GM12878 (cell line): ENCODE data around the gene TMEM266. TPM values are rescaled to one million over a fixed set of nuclear protein-coding genes. Genes with fewer than 3 reads are reported as not detected.

Source experiments
- ATAC-seq: fragments of 200-7000 bp; cut with Tn5 transposase; 3 replicates; pipeline ENCODE4 v1.9.1; 2020; ENCODE audit warnings: mild to moderate bottlenecking, moderate library complexity
- BruUV-seq: library from RNA; stranded (reverse); fragments of 400-500 nt; replicated peaks from 2 replicates; lab custom pipeline; 2021; lab: Mats Ljungman, UMichigan
- CTCF ChIA-PET: fragments of 300-600 bp; sonication (Branson Sonifier 250); formaldehyde crosslinking; extraction: SDS; loops from one replicate; lab custom pipeline; 2021; ENCODE audit warnings: inconsistent platforms; lab: Yijun Ruan, JAX
- POLR2A ChIA-PET: fragments of 350-600 bp; formaldehyde crosslinking; extraction: SDS; loops from one replicate; lab custom pipeline; 2021; ENCODE audit warnings: inconsistent platforms; lab: Charles Lee
- RAD21 ChIA-PET: fragments of 300-600 bp; sonication (Branson Sonifier 250); formaldehyde crosslinking; loops from one replicate; lab custom pipeline; 2023; ENCODE audit warnings: antibody characterized with exemption; ENCODE audit not compliant: unreplicated experiment; lab: Charles Lee
- SMC1A ChIA-PET: fragments of 300-600 bp; sonication (Branson Sonifier 250); formaldehyde crosslinking; loops from one replicate; lab custom pipeline; 2023; ENCODE audit not compliant: unreplicated experiment, uncharacterized antibody; lab: Charles Lee
- DNase-seq: peaks from one replicate; pipeline ENCODE4 v3.0.0-alpha.2; 2011; ENCODE audit warnings: low read depth, low spot score
- FAIRE-seq: peaks from 3 replicates; lab custom pipeline; 2011; peaks lifted over from hg19 to GRCh38; lab: Jason Lieb, UNC
- H2AFZ ChIP-seq: 2 replicates; pipeline ENCODE4 v1.6.0; 2011; ENCODE audit warnings: low read depth, low read length, control low read depth; ENCODE audit not compliant: control insufficient read depth
- H3K27ac ChIP-seq: 2 replicates; pipeline ENCODE4 v1.5.1; 2011; ENCODE audit warnings: control low read depth; ENCODE audit not compliant: control insufficient read depth, insufficient read depth
- H3K27me3 ChIP-seq, 2 experiments: replicated peaks in 1 of 2; 2 replicates each; pipeline versions ENCODE4 v1.6.0 to v1.6.1; 2011; ENCODE audit warnings: low read length in 1 of 2; ENCODE audit not compliant: control insufficient read depth in 2 of 2, insufficient read depth in 2 of 2
- H3K36me3 ChIP-seq, 2 experiments: 2 replicates each; pipeline ENCODE4 v1.5.1; 2011; ENCODE audit warnings: low read length in 1 of 2; ENCODE audit not compliant: control insufficient read depth in 2 of 2, insufficient read depth in 2 of 2
- H3K4me1 ChIP-seq: 2 replicates; pipeline ENCODE4 v1.6.1; 2011; ENCODE audit warnings: mild to moderate bottlenecking, low read length, moderate library complexity, mixed read lengths; ENCODE audit not compliant: control insufficient read depth, insufficient read depth
- H3K4me2 ChIP-seq: 2 replicates; pipeline ENCODE4 v1.6.0; 2011; ENCODE audit warnings: control low read depth; ENCODE audit not compliant: control insufficient read depth, insufficient read depth
- H3K4me3 ChIP-seq: fragments of 200-600 bp; sonication (generic); 2 replicates; pipeline ENCODE4 v1.5.1; 2016
- H3K79me2 ChIP-seq: 2 replicates; pipeline ENCODE4 v1.6.0; 2011; ENCODE audit warnings: low read length; ENCODE audit not compliant: control insufficient read depth, insufficient read depth
- H3K9ac ChIP-seq: 2 replicates; pipeline ENCODE4 v1.8.0; 2011; ENCODE audit warnings: low read length, control low read depth, mixed read lengths; ENCODE audit not compliant: control insufficient read depth, insufficient read depth
- H3K9me3 ChIP-seq: replicated peaks from 3 replicates; pipeline ENCODE4 v1.5.1; 2011; ENCODE audit warnings: mild to moderate bottlenecking, low read length; ENCODE audit not compliant: control insufficient read depth, insufficient read depth
- H4K20me1 ChIP-seq: 2 replicates; pipeline ENCODE4 v1.6.0; 2011; ENCODE audit not compliant: control insufficient read depth, insufficient read depth
- GABPA ChIP-seq: IDR thresholded peaks from 2 replicates; pipeline ENCODE4 v1.6.1; 2014; ENCODE audit warnings: antibody characterized with exemption, low read depth, mild to moderate bottlenecking, inconsistent platforms
- KAT2A ChIP-seq: conservative IDR thresholded peaks from 2 replicates; pipeline ENCODE4 v1.6.1; 2011; ENCODE audit warnings: low read depth, low read length; ENCODE audit not compliant: control insufficient read depth
- ZZZ3 ChIP-seq: IDR thresholded peaks from 2 replicates; pipeline ENCODE4 v1.6.1; 2011; ENCODE audit warnings: low read depth; ENCODE audit not compliant: control insufficient read depth, insufficient read length
- WGBS: methylation state at CpG from one replicate; pipeline ENCODE4 v1.1.6; 2016; ENCODE audit warnings: low lambda C conversion rate; ENCODE audit not compliant: insufficient replicate concordance, insufficient coverage; ENCODE audit errors: missing lambda C conversion rate; 5-methylcytosine and 5-hydroxymethylcytosine counted together
- in situ Hi-C: fragments of 300-500 bp; cut with MboI; formaldehyde crosslinking; loops from 9 replicates; pipeline ENCODE4 v1.14.3; 2018; ENCODE audit warnings: mixed read lengths
- intact Hi-C: fragments of 100-400 bp; cut with micrococcal nuclease; formaldehyde crosslinking; loops from one replicate; pipeline ENCODE4 v1.14.2; 2022; ENCODE audit not compliant: unreplicated experiment
- polyA plus RNA-seq, 11 experiments: library from polyadenylated mRNA; depleted of rRNA in 4 of 11; unstranded in 6 of 11; stranded (reverse) in 5 of 11; fragments of >200 nt; fragmentation: Nextera tagmentation in 4 of 11; fragmentation: Illumina TruSeq in 1 of 11; extraction: Ambion mirVana in 4 of 11; extraction: Trizol in 1 of 11; gene quantifications; 1 replicate in 1 of 11; 2 replicates in 10 of 11; pipeline versions ENCODE4 v1.2.1 to v1.2.3, GENCODE V29; 2011 to 2016; ENCODE audit warnings: inconsistent platforms in 2 of 11, missing spikeins in 2 of 11, low read depth in 1 of 11
- total RNA-seq, 4 experiments: library from RNA; depleted of rRNA in 3 of 4; stranded (reverse); fragments of >200 nt in 3 of 4; fragmentation: Illumina TruSeq in 1 of 4; extraction: Trizol in 1 of 4; gene quantifications; 2 replicates each; pipeline versions ENCODE4 v1.2.1 to v1.2.3, GENCODE V29; 2013 to 2021
- TF ChIP-seq, protein P1 (sequence below): IDR thresholded peaks from 2 replicates; pipeline ENCODE4 v1.6.1; 2012; ENCODE audit warnings: low read length, inconsistent platforms
- TF ChIP-seq, protein P2 (sequence below): fragments of 150-350 bp; IDR thresholded peaks from 2 replicates; pipeline ENCODE4 v1.6.1; 2014; ENCODE audit warnings: mild to moderate bottlenecking, low read depth, low read length
- TF ChIP-seq, protein P3 (sequence below): fragments of 450-650 bp; IDR thresholded peaks from 2 replicates; pipeline ENCODE4 v1.6.1; 2018; ENCODE audit warnings: borderline replicate concordance, mild to moderate bottlenecking; ENCODE audit not compliant: partially characterized antibody

Gene TMEM266
- total and polyA plus RNA-seq, 10 of the 15 experiments (the other 5 are each of a cell fraction or from before 2014, with no cell fraction given): 0.11 to 0.70 (median 0.39) TPM

DNA sequence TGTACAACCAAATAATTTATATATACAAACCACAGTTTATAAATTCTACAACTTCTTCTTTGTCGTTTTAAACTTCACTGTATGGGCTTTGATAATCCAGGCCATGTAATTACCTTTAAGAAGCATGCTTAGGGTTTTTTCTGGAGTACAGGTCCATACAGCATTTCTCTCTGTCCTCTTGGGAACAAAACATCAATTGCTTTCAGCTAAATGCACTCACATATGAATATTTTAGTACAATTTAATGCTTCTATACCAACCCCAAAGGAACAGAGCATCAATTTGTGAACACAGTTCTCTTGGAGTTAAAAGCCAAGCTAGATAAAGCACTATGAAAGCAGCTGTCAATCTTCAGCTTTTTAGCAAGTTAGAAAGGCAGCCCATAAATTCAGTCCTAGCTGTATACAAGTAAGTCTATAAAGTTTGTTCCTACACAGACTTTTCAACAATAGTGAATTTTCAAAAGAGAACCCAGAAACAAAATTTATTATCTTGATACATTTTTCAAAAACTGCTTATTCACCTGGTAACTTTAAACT, 185.4 kb downstream of the TMEM266 start:
- H3K9me3 ChIP-seq: no peaks in the 10 kb centered on the region
- no peak overlapping the region for H3K4me2 ChIP-seq
- no peak overlapping the region for H3K4me3 ChIP-seq
- H3K27me3 ChIP-seq: no peaks in the 10 kb centered on the region
- no peak overlapping the region for H3K27ac ChIP-seq
- no peak overlapping the region for H3K9ac ChIP-seq
- ChIA-PET SMC1A (interaction anchor here (1.2 kb wide), 1 partner anchor 9 kb away, joined by 6 read pairs; no protein-coding TSS in a partner anchor), RAD21 (interaction anchor here (0.6 kb wide), 1 partner anchor 38 kb away, joined by 3 read pairs; no protein-coding TSS in a partner anchor), POLR2A (no interaction called here), CTCF (interaction anchor here (0.6 to 2.0 kb wide), 3 partner anchors 9 to 598 kb away, joined by 3 to 9 read pairs (median 3); no protein-coding TSS in a partner anchor)
- intact Hi-C loops: no loop called here
- H4K20me1 ChIP-seq: no peaks in the 10 kb centered on the region
- H3K4me1 ChIP-seq: no peaks in the 10 kb centered on the region
- in situ Hi-C loops: no loop called here
- no peak for TF ChIP-seq KAT2A
- no peak for TF ChIP-seq ZZZ3
- TF ChIP-seq, protein P1, sequence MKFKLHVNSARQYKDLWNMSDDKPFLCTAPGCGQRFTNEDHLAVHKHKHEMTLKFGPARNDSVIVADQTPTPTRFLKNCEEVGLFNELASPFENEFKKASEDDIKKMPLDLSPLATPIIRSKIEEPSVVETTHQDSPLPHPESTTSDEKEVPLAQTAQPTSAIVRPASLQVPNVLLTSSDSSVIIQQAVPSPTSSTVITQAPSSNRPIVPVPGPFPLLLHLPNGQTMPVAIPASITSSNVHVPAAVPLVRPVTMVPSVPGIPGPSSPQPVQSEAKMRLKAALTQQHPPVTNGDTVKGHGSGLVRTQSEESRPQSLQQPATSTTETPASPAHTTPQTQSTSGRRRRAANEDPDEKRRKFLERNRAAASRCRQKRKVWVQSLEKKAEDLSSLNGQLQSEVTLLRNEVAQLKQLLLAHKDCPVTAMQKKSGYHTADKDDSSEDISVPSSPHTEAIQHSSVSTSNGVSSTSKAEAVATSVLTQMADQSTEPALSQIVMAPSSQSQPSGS: no peak
- TF ChIP-seq, protein P2, sequence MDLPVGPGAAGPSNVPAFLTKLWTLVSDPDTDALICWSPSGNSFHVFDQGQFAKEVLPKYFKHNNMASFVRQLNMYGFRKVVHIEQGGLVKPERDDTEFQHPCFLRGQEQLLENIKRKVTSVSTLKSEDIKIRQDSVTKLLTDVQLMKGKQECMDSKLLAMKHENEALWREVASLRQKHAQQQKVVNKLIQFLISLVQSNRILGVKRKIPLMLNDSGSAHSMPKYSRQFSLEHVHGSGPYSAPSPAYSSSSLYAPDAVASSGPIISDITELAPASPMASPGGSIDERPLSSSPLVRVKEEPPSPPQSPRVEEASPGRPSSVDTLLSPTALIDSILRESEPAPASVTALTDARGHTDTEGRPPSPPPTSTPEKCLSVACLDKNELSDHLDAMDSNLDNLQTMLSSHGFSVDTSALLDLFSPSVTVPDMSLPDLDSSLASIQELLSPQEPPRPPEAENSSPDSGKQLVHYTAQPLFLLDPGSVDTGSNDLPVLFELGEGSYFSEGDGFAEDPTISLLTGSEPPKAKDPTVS: no peak
- TF ChIP-seq, protein P3, sequence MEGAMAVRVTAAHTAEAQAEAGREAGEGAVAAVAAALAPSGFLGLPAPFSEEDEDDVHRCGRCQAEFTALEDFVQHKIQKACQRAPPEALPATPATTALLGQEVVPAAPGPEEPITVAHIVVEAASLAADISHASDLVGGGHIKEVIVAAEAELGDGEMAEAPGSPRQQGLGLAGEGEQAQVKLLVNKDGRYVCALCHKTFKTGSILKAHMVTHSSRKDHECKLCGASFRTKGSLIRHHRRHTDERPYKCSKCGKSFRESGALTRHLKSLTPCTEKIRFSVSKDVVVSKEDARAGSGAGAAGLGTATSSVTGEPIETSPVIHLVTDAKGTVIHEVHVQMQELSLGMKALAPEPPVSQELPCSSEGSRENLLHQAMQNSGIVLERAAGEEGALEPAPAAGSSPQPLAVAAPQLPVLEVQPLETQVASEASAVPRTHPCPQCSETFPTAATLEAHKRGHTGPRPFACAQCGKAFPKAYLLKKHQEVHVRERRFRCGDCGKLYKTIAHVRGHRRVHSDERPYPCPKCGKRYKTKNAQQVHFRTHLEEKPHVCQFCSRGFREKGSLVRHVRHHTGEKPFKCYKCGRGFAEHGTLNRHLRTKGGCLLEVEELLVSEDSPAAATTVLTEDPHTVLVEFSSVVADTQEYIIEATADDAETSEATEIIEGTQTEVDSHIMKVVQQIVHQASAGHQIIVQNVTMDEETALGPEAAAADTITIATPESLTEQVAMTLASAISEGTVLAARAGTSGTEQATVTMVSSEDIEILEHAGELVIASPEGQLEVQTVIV: no peak
- TF ChIP-seq GABPA: no peak
- TSS peak; percentile 16 for BruUV-seq
- no peaks in the 10 kb centered on the region for H3K36me3 ChIP-seq
- ATAC-seq (no peak), DNase-seq (no peak), FAIRE-seq (no peak)
- H2AFZ ChIP-seq: no peak overlapping the region
- 96% methylated on average over 1 of the region's 1 CpG for WGBS
- H3K79me2 ChIP-seq: no peaks in the 10 kb centered on the region
